ENCODE results near the gene GLT1D1.

The GLT1D1 gene

GRCh38 chr12:128981971-128982533, 128.8 kb downstream of the GLT1D1 start:
- H3K4me1 ChIP-seq (ENCODE audit: control insufficient read depth in 1 of 2, insufficient read depth in 2 of 2, low read length in 2 of 2), result no peaks in the 10 kb centered on the region
- no peak overlapping the region for H3K18ac ChIP-seq (ENCODE audit: low read length)
- H3K9ac ChIP-seq (ENCODE audit: low read length), result no peak overlapping the region
- no peak overlapping the region for H4K8ac ChIP-seq (ENCODE audit: low read depth, low read length)
- H3K79me1 ChIP-seq (ENCODE audit: low read length), result no peaks in the 10 kb centered on the region
- H4K91ac ChIP-seq (ENCODE audit: low read depth, low read length), result no peak overlapping the region
- H2AFZ ChIP-seq (ENCODE audit: insufficient read depth, low read length, poor library complexity), result no peak overlapping the region
- no peaks in the 10 kb centered on the region for H3K27me3 ChIP-seq (ENCODE audit: insufficient read depth, low read length)
- H2BK5ac ChIP-seq (ENCODE audit: low read depth, low read length, poor library complexity), result no peak overlapping the region
- no peak overlapping the region for H3K4ac ChIP-seq (ENCODE audit: low read depth, low read length)
- no peak overlapping the region for H3K14ac ChIP-seq (ENCODE audit: low read length)
- no peaks in the 10 kb centered on the region for H3K36me3 ChIP-seq (ENCODE audit: control insufficient read depth in 1 of 2, insufficient read depth in 2 of 2, low read length in 2 of 2)
- H3K4me2 ChIP-seq (ENCODE audit: low read length), result no peak overlapping the region
- no peak overlapping the region for H2BK120ac ChIP-seq (ENCODE audit: insufficient read depth, low read length, poor library complexity)
- H3K4me3 ChIP-seq (ENCODE audit: low read depth, low read length), result no peak overlapping the region
- no CpG with 5 or more reads among the region's 8 CpGs for WGBS (ENCODE audit: extremely low coverage, insufficient coverage, insufficient read length)
- H2AK5ac ChIP-seq (ENCODE audit: low read length), result no peak overlapping the region
- peaks cover 2% of the 10 kb centered on the region for H3K9me3 ChIP-seq (ENCODE audit: insufficient read depth, low read depth, low read length)
- no peak overlapping the region for H3K27ac ChIP-seq (ENCODE audit: low read depth, low read length)
- H2BK12ac ChIP-seq (ENCODE audit: low read length), result no peak overlapping the region
- no peak overlapping the region for H4K12ac ChIP-seq (ENCODE audit: low read depth, low read length)
- no peak overlapping the region for H3K23ac ChIP-seq (ENCODE audit: low read length)
- no peak for DNase-seq
- no peaks in the 10 kb centered on the region for H3K79me2 ChIP-seq (ENCODE audit: control insufficient read depth, insufficient read depth, low read length, poor library complexity)

DNA sequence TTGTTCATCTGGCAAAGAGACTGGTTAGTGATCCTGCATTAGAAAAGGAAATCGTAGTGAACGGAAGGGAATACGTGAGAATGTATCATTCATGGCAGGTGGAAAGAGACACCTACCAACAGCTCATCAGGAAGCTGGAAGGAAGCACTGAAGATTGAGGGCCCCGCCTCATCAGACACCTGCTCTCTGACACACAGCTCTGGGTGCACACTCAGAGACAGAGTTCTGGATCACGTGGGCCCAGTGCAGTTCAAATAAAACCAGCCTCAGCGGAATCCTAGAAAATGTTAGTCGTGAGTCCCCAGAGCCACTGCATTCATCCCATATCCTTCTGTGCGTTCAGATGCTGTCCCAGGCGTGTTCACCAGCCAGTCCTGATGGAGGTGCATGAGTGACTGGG, 129.7 kb downstream of the GLT1D1 start:
- H2BK5ac ChIP-seq (ENCODE audit: low read depth, low read length, poor library complexity), result no peak overlapping the region
- no peaks in the 10 kb centered on the region for H3K4me1 ChIP-seq (ENCODE audit: control insufficient read depth in 1 of 2, insufficient read depth in 2 of 2, low read length in 2 of 2)
- no peaks in the 10 kb centered on the region for H3K79me2 ChIP-seq (ENCODE audit: control insufficient read depth, insufficient read depth, low read length, poor library complexity)
- H3K4me2 ChIP-seq (ENCODE audit: low read length), result no peak overlapping the region
- no peak overlapping the region for H3K4ac ChIP-seq (ENCODE audit: low read depth, low read length)
- no peak overlapping the region for H3K18ac ChIP-seq (ENCODE audit: low read length)
- no peak overlapping the region for H2BK120ac ChIP-seq (ENCODE audit: insufficient read depth, low read length, poor library complexity)
- H3K27me3 ChIP-seq (ENCODE audit: insufficient read depth, low read length), result no peaks in the 10 kb centered on the region
- no peak overlapping the region for H2BK12ac ChIP-seq (ENCODE audit: low read length)
- H4K91ac ChIP-seq (ENCODE audit: low read depth, low read length), result no peak overlapping the region
- no peak overlapping the region for H2AFZ ChIP-seq (ENCODE audit: insufficient read depth, low read length, poor library complexity)
- H4K12ac ChIP-seq (ENCODE audit: low read depth, low read length), result no peak overlapping the region
- no peak for DNase-seq
- H3K23ac ChIP-seq (ENCODE audit: low read length), result no peak overlapping the region
- no peak overlapping the region for H2AK5ac ChIP-seq (ENCODE audit: low read length)
- WGBS (ENCODE audit: extremely low coverage, insufficient coverage, insufficient read length), result no CpG with 5 or more reads among the region's 9 CpGs
- H3K36me3 ChIP-seq (ENCODE audit: control insufficient read depth in 1 of 2, insufficient read depth in 2 of 2, low read length in 2 of 2), result no peaks in the 10 kb centered on the region
- no peak overlapping the region for H4K8ac ChIP-seq (ENCODE audit: low read depth, low read length)
- H3K9ac ChIP-seq (ENCODE audit: low read length), result no peak overlapping the region
- H3K4me3 ChIP-seq (ENCODE audit: low read depth, low read length), result no peak overlapping the region
- H3K27ac ChIP-seq (ENCODE audit: low read depth, low read length), result no peak overlapping the region
- H3K14ac ChIP-seq (ENCODE audit: low read length), result no peak overlapping the region
- H3K9me3 ChIP-seq (ENCODE audit: insufficient read depth, low read depth, low read length), result peaks cover 2% of the 10 kb centered on the region
- no peaks in the 10 kb centered on the region for H3K79me1 ChIP-seq (ENCODE audit: low read length)

DNA sequence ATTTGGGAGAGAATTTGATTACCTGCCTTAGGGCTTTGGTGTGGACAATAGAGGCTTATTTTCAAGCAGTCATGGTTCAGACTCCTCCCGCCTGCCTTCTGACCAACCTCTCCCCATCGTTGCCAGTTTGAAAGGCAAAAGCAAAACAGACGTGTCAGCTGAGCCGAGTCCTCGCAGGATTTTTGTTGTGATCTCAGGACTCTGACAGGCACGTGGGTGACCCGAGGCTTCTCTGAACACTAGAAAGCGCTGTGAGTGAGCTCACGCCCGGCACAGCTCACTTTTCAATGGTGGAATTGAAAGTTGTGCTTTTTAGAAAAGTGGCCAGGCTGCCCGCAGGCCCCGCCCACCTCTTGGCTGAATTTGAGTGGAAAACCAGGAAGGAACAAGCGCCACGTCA, 130.1 kb downstream of the GLT1D1 start:
- Histone ChIP-seq H3K9ac (ENCODE audit: low read length) (no peak overlapping the region), H3K79me1 (ENCODE audit: low read length) (no peaks in the 10 kb centered on the region), H3K4me3 (ENCODE audit: low read depth, low read length) (no peak overlapping the region), H3K79me2 (ENCODE audit: control insufficient read depth, insufficient read depth, low read length, poor library complexity) (no peaks in the 10 kb centered on the region), H2BK12ac (ENCODE audit: low read length) (no peak overlapping the region), H4K12ac (ENCODE audit: low read depth, low read length) (no peak overlapping the region), H2AFZ (ENCODE audit: insufficient read depth, low read length, poor library complexity) (no peak overlapping the region), H3K4me1 (ENCODE audit: control insufficient read depth in 1 of 2, insufficient read depth in 2 of 2, low read length in 2 of 2) (no peaks in the 10 kb centered on the region), H3K4me2 (ENCODE audit: low read length) (no peak overlapping the region), H3K14ac (ENCODE audit: low read length) (no peak overlapping the region), H2AK5ac (ENCODE audit: low read length) (no peak overlapping the region), H4K8ac (ENCODE audit: low read depth, low read length) (no peak overlapping the region), H3K27me3 (ENCODE audit: insufficient read depth, low read length) (no peaks in the 10 kb centered on the region), H3K9me3 (ENCODE audit: insufficient read depth, low read depth, low read length) (peaks cover 2% of the 10 kb centered on the region), H4K91ac (ENCODE audit: low read depth, low read length) (no peak overlapping the region), H3K4ac (ENCODE audit: low read depth, low read length) (no peak overlapping the region), H2BK120ac (ENCODE audit: insufficient read depth, low read length, poor library complexity) (no peak overlapping the region), H3K23ac (ENCODE audit: low read length) (no peak overlapping the region), H3K27ac (ENCODE audit: low read depth, low read length) (no peak overlapping the region), H2BK5ac (ENCODE audit: low read depth, low read length, poor library complexity) (no peak overlapping the region), H3K18ac (ENCODE audit: low read length) (no peak overlapping the region), H3K36me3 (ENCODE audit: control insufficient read depth in 1 of 2, insufficient read depth in 2 of 2, low read length in 2 of 2) (no peaks in the 10 kb centered on the region)
- DNase-seq, result no peak
- no CpG with 5 or more reads among the region's 14 CpGs for WGBS (ENCODE audit: extremely low coverage, insufficient coverage, insufficient read length)

DNA sequence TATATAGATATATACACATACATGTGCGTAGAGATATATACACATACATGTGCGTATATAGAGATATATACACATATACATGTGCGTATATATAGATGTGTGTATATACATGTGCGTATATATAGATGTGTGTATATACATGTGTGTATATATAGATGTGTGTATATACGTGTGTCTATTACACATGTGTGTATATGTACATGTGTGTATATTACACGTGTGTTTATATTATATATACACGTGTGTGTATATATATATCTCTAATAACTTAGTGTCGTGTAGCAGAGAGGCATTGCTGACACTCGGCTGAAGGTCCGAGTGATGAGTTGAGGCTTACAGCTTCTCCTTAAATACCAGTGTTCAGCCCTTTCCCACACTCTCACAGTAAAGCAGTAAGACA, 133.7 kb downstream of the GLT1D1 start:
- no peak overlapping the region for H3K27ac ChIP-seq (ENCODE audit: low read depth, low read length)
- H4K12ac ChIP-seq (ENCODE audit: low read depth, low read length), result no peak overlapping the region
- no peaks in the 10 kb centered on the region for H3K79me2 ChIP-seq (ENCODE audit: control insufficient read depth, insufficient read depth, low read length, poor library complexity)
- H3K9me3 ChIP-seq (ENCODE audit: insufficient read depth, low read depth, low read length), result peaks cover 4% of the 10 kb centered on the region
- H2BK5ac ChIP-seq (ENCODE audit: low read depth, low read length, poor library complexity), result no peak overlapping the region
- DNase-seq, result no peak
- H3K27me3 ChIP-seq (ENCODE audit: insufficient read depth, low read length), result no peaks in the 10 kb centered on the region
- H3K18ac ChIP-seq (ENCODE audit: low read length), result no peak overlapping the region
- no peak overlapping the region for H4K91ac ChIP-seq (ENCODE audit: low read depth, low read length)
- no peak overlapping the region for H3K9ac ChIP-seq (ENCODE audit: low read length)
- H3K36me3 ChIP-seq (ENCODE audit: control insufficient read depth in 1 of 2, insufficient read depth in 2 of 2, low read length in 2 of 2), result no peaks in the 10 kb centered on the region
- no peak overlapping the region for H3K14ac ChIP-seq (ENCODE audit: low read length)
- H2BK120ac ChIP-seq (ENCODE audit: insufficient read depth, low read length, poor library complexity), result no peak overlapping the region
- H2BK12ac ChIP-seq (ENCODE audit: low read length), result no peak overlapping the region
- H4K8ac ChIP-seq (ENCODE audit: low read depth, low read length), result no peak overlapping the region
- no peaks in the 10 kb centered on the region for H3K4me1 ChIP-seq (ENCODE audit: control insufficient read depth in 1 of 2, insufficient read depth in 2 of 2, low read length in 2 of 2)
- no peak overlapping the region for H3K4me3 ChIP-seq (ENCODE audit: low read depth, low read length)
- H3K4ac ChIP-seq (ENCODE audit: low read depth, low read length), result no peak overlapping the region
- no peak overlapping the region for H2AK5ac ChIP-seq (ENCODE audit: low read length)
- no peak overlapping the region for H3K23ac ChIP-seq (ENCODE audit: low read length)
- no CpG with 5 or more reads among the region's 10 CpGs for WGBS (ENCODE audit: extremely low coverage, insufficient coverage, insufficient read length)
- no peak overlapping the region for H3K4me2 ChIP-seq (ENCODE audit: low read length)
- H2AFZ ChIP-seq (ENCODE audit: insufficient read depth, low read length, poor library complexity), result no peak overlapping the region
- H3K79me1 ChIP-seq (ENCODE audit: low read length), result no peaks in the 10 kb centered on the region

Measured in trophoblast cell (in vitro differentiated cells and primary cell).